GM12875 (cell line): ENCODE data around the gene NYNRIN.

ENCODE experiments used
- H3K4me3 ChIP-seq: one replicate; pipeline ENCODE4 v1.5.1; 2011; ENCODE audit warnings: low read depth, low read length, control low read depth
- CTCF ChIP-seq: IDR thresholded peaks from 2 replicates; pipeline ENCODE4 v1.5.1; 2011; ENCODE audit warnings: low read depth, mild to moderate bottlenecking, control low read depth, inconsistent platforms, low read length, moderate library complexity, borderline replicate concordance; ENCODE audit not compliant: insufficient read depth

NYNRIN gene

DNA sequence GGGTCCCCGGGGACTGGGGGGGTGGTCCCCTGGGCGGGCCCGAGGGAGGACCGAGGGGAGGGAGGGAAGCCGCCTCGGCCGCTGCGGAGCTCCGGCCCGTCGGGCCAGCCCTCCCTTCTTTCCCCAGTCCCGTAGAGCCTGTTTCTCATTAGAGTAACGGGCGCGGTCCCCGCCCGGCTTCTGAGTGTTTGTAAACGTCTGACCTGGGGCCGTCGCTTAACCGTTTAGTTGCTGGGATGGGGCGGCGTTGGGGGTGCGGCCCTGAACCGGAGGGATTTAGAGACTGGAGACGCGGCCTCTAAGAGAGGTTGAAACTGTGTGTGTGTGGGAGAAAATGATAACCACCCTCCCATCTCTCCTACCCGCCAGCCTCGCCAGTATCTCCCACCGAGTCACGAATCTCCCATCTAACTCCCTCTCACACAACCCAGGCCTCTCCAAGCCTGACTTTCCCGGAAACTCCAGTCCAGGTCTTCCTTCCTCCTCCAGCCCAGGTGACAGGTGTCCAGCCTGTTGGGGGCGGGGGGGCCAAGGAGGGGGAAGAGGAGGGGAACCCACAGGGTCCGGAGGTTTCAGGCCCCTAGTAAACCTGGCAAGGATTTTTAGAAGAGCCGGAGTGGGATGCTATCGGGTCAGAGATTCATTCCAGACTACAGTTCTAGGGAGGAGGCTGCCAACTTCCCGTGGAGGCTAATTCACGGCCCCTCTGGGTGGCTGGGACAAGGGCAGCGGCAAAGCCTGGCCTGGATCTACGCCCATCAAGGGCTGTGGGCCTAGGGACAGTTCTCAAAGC is 31.9 kb upstream of the NYNRIN start:
- H3K4me3 ChIP-seq: peak overlapping the region; percentile 21

DNA sequence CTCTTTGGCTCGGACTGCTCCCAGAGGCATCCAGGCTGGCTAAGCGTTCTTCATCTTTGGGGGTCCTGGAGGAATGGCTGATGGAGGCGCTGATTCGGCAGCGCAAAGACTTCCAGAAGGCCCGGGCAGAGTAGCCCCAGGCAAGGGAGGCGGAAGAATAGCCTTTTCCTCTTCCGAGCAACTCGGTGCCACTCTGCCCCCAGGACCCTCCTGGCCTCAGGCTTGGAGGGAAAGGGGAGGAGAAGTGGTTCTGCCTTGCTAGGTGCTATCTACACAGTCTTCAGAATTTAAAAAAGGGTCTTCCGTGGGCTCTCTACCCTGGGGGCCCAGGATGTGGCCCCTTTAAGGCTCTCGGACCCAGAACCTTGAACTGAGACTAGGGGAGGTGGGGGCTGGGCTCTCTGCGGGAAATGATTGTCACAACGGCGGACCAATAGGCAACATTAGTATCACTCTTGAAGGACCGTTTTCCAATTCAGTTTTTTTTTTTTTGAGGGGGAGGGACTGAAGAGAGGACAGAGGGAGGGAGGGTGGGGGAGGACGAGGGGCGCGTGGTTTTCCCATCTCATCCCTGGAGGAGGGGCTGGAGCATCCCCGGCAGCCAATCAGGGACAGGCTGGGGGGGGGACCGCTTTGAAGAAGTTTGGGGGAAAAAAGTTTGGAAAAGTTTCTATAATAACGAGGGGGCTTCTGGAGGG is 31.1 kb upstream of the NYNRIN start, which contains the start of gene NFATC4:
TSS of gene NFATC4 (plus strand) at position 671 of the 698 bp plus-strand sequence. CDS start 157 bp downstream, outside the sequence.
- TF ChIP-seq CTCF: no peak
- no peak within 1 kb of the TSS for H3K4me3 ChIP-seq

More for the DNA sequence above, 31.9 kb upstream of the NYNRIN start:
- no peak for TF ChIP-seq CTCF

DNA sequence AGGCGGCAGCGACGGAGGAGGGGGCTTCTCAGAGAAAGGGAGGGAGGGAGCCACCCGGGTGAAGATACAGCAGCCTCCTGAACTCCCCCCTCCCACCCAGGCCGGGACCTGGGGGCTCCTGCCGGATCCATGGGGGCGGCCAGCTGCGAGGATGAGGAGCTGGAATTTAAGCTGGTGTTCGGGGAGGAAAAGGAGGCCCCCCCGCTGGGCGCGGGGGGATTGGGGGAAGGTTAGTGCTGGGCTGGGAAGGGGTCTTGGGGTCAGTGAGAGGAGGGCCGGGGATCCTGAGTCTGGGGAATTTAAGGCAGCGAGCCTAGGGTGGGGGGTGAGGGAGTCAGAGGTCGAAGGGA is 30.6 kb upstream of the NYNRIN start:
- TF ChIP-seq CTCF: no peak
- H3K4me3 ChIP-seq: no peak overlapping the region

- H3K4me3 ChIP-seq: no peak overlapping the region
- TF ChIP-seq CTCF: no peak
These were observed 30.1 kb upstream of the NYNRIN start for GRCh38 chr14:24368562-24369252.

- no peak for TF ChIP-seq CTCF
- H3K4me3 ChIP-seq: no peak overlapping the region
These were observed 29.3 kb upstream of the NYNRIN start for GRCh38 chr14:24369463-24369862.

DNA sequence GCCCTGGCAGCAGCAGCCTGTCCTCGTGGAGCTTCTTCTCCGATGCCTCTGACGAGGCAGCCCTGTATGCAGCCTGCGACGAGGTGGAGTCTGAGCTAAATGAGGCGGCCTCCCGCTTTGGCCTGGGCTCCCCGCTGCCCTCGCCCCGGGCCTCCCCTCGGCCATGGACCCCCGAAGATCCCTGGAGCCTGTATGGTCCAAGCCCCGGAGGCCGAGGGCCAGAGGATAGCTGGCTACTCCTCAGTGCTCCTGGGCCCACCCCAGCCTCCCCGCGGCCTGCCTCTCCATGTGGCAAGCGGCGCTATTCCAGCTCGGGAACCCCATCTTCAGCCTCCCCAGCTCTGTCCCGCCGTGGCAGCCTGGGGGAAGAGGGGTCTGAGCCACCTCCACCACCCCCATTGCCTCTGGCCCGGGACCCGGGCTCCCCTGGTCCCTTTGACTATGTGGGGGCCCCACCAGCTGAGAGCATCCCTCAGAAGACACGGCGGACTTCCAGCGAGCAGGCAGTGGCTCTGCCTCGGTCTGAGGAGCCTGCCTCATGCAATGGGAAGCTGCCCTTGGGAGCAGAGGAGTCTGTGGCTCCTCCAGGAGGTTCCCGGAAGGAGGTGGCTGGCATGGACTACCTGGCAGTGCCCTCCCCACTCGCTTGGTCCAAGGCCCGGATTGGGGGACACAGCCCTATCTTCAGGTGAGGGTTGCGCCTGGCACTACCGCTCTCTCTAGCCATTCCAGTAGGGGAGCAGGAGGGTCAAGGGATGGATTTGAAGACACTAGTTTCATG is 28.7 kb upstream of the NYNRIN start:
- TF ChIP-seq CTCF: no peak

More for the DNA sequence above, 28.7 kb upstream of the NYNRIN start:
- no peak overlapping the region for H3K4me3 ChIP-seq
